GM12878 (cell line): ENCODE data around the gene TEPSIN. TPM values are rescaled to one million over a fixed set of nuclear protein-coding genes. Genes with fewer than 3 reads are reported as not detected.

ENCODE experiments used
- ATAC-seq: fragments of 200-7000 bp; cut with Tn5 transposase; 3 replicates; pipeline ENCODE4 v1.9.1; 2020; ENCODE audit warnings: mild to moderate bottlenecking, moderate library complexity
- BruUV-seq: library from RNA; stranded (reverse); fragments of 400-500 nt; replicated peaks from 2 replicates; lab custom pipeline; 2021; lab: Mats Ljungman, UMichigan
- CTCF ChIA-PET: fragments of 300-600 bp; sonication (Branson Sonifier 250); formaldehyde crosslinking; extraction: SDS; loops from one replicate; lab custom pipeline; 2021; ENCODE audit warnings: inconsistent platforms; lab: Yijun Ruan, JAX
- POLR2A ChIA-PET: fragments of 350-600 bp; formaldehyde crosslinking; extraction: SDS; loops from one replicate; lab custom pipeline; 2021; ENCODE audit warnings: inconsistent platforms; lab: Charles Lee
- RAD21 ChIA-PET: fragments of 300-600 bp; sonication (Branson Sonifier 250); formaldehyde crosslinking; loops from one replicate; lab custom pipeline; 2023; ENCODE audit warnings: antibody characterized with exemption; ENCODE audit not compliant: unreplicated experiment; lab: Charles Lee
- SMC1A ChIA-PET: fragments of 300-600 bp; sonication (Branson Sonifier 250); formaldehyde crosslinking; loops from one replicate; lab custom pipeline; 2023; ENCODE audit not compliant: unreplicated experiment, uncharacterized antibody; lab: Charles Lee
- DNase-seq: peaks from one replicate; pipeline ENCODE4 v3.0.0-alpha.2; 2011; ENCODE audit warnings: low read depth, low spot score
- FAIRE-seq: peaks from 3 replicates; lab custom pipeline; 2011; peaks lifted over from hg19 to GRCh38; lab: Jason Lieb, UNC
- H2AFZ ChIP-seq: 2 replicates; pipeline ENCODE4 v1.6.0; 2011; ENCODE audit warnings: low read depth, low read length, control low read depth; ENCODE audit not compliant: control insufficient read depth
- H3K27ac ChIP-seq: 2 replicates; pipeline ENCODE4 v1.5.1; 2011; ENCODE audit warnings: control low read depth; ENCODE audit not compliant: control insufficient read depth, insufficient read depth
- H3K27me3 ChIP-seq, 2 experiments: replicated peaks in 1 of 2; 2 replicates each; pipeline versions ENCODE4 v1.6.0 to v1.6.1; 2011; ENCODE audit warnings: low read length in 1 of 2; ENCODE audit not compliant: control insufficient read depth in 2 of 2, insufficient read depth in 2 of 2
- H3K36me3 ChIP-seq, 2 experiments: 2 replicates each; pipeline ENCODE4 v1.5.1; 2011; ENCODE audit warnings: low read length in 1 of 2; ENCODE audit not compliant: control insufficient read depth in 2 of 2, insufficient read depth in 2 of 2
- H3K4me1 ChIP-seq: 2 replicates; pipeline ENCODE4 v1.6.1; 2011; ENCODE audit warnings: mild to moderate bottlenecking, low read length, moderate library complexity, mixed read lengths; ENCODE audit not compliant: control insufficient read depth, insufficient read depth
- H3K4me2 ChIP-seq: 2 replicates; pipeline ENCODE4 v1.6.0; 2011; ENCODE audit warnings: control low read depth; ENCODE audit not compliant: control insufficient read depth, insufficient read depth
- H3K4me3 ChIP-seq: fragments of 200-600 bp; sonication (generic); 2 replicates; pipeline ENCODE4 v1.5.1; 2016
- H3K79me2 ChIP-seq: 2 replicates; pipeline ENCODE4 v1.6.0; 2011; ENCODE audit warnings: low read length; ENCODE audit not compliant: control insufficient read depth, insufficient read depth
- H3K9ac ChIP-seq: 2 replicates; pipeline ENCODE4 v1.8.0; 2011; ENCODE audit warnings: low read length, control low read depth, mixed read lengths; ENCODE audit not compliant: control insufficient read depth, insufficient read depth
- H3K9me3 ChIP-seq: replicated peaks from 3 replicates; pipeline ENCODE4 v1.5.1; 2011; ENCODE audit warnings: mild to moderate bottlenecking, low read length; ENCODE audit not compliant: control insufficient read depth, insufficient read depth
- H4K20me1 ChIP-seq: 2 replicates; pipeline ENCODE4 v1.6.0; 2011; ENCODE audit not compliant: control insufficient read depth, insufficient read depth
- GATAD2B ChIP-seq: fragments of 450-650 bp; conservative IDR thresholded peaks from 2 replicates; pipeline ENCODE4 v1.6.1; 2017; ENCODE audit warnings: low read depth, mild to moderate bottlenecking, moderate library complexity
- MYC ChIP-seq: IDR thresholded peaks from 2 replicates; pipeline ENCODE4 v1.6.1; 2011; ENCODE audit warnings: mild to moderate bottlenecking, low read length, moderate library complexity, inconsistent platforms; ENCODE audit not compliant: insufficient read depth, insufficient replicate concordance, insufficient read length, severe bottlenecking
- PBX3 ChIP-seq: IDR thresholded peaks from 2 replicates; pipeline ENCODE4 v1.6.1; 2011; ENCODE audit warnings: mild to moderate bottlenecking, low read depth, low read length, moderate library complexity; ENCODE audit not compliant: insufficient replicate concordance
- REST ChIP-seq: IDR thresholded peaks from 2 replicates; pipeline ENCODE4 v1.6.1; 2012; ENCODE audit warnings: mild to moderate bottlenecking, low read depth, low read length
- WGBS: methylation state at CpG from one replicate; pipeline ENCODE4 v1.1.6; 2016; ENCODE audit warnings: low lambda C conversion rate; ENCODE audit not compliant: insufficient replicate concordance, insufficient coverage; ENCODE audit errors: missing lambda C conversion rate; 5-methylcytosine and 5-hydroxymethylcytosine counted together
- in situ Hi-C: fragments of 300-500 bp; cut with MboI; formaldehyde crosslinking; loops from 9 replicates; pipeline ENCODE4 v1.14.3; 2018; ENCODE audit warnings: mixed read lengths
- intact Hi-C: fragments of 100-400 bp; cut with micrococcal nuclease; formaldehyde crosslinking; loops from one replicate; pipeline ENCODE4 v1.14.2; 2022; ENCODE audit not compliant: unreplicated experiment
- polyA plus RNA-seq, 11 experiments: library from polyadenylated mRNA; depleted of rRNA in 4 of 11; unstranded in 6 of 11; stranded (reverse) in 5 of 11; fragments of >200 nt; fragmentation: Nextera tagmentation in 4 of 11; fragmentation: Illumina TruSeq in 1 of 11; extraction: Ambion mirVana in 4 of 11; extraction: Trizol in 1 of 11; gene quantifications; 1 replicate in 1 of 11; 2 replicates in 10 of 11; pipeline versions ENCODE4 v1.2.1 to v1.2.3, GENCODE V29; 2011 to 2016; ENCODE audit warnings: inconsistent platforms in 2 of 11, missing spikeins in 2 of 11, low read depth in 1 of 11
- total RNA-seq, 4 experiments: library from RNA; depleted of rRNA in 3 of 4; stranded (reverse); fragments of >200 nt in 3 of 4; fragmentation: Illumina TruSeq in 1 of 4; extraction: Trizol in 1 of 4; gene quantifications; 2 replicates each; pipeline versions ENCODE4 v1.2.1 to v1.2.3, GENCODE V29; 2013 to 2021

The TEPSIN gene
- total and polyA plus RNA-seq, 10 of the 15 experiments (the other 5 are each of a cell fraction or from before 2014, with no cell fraction given), result 0.87 to 36.7 (median 5.3) TPM

GRCh38 chr17:81287741-81288430, 49.0 kb upstream of the TEPSIN start:
- no peaks in the 10 kb centered on the region for H3K9me3 ChIP-seq
- FAIRE-seq (no peak), DNase-seq (no peak), ATAC-seq (no peak)
- H4K20me1 ChIP-seq, result no peaks in the 10 kb centered on the region
- BruUV-seq, result no TSS peak
- no peak overlapping the region for H3K4me3 ChIP-seq
- H3K27ac ChIP-seq, result no peak overlapping the region
- peaks cover 25% of the 10 kb centered on the region for H3K79me2 ChIP-seq
- ChIA-PET POLR2A (no interaction called here), RAD21 (no interaction called here), CTCF (no interaction called here), SMC1A (no interaction called here)
- intact Hi-C loops (no loop called here), in situ Hi-C loops (no loop called here)
- no peak overlapping the region for H3K4me2 ChIP-seq
- TF ChIP-seq MYC (no peak), GATAD2B (no peak), PBX3 (no peak), REST (no peak)
- WGBS, result 74% methylated on average over 16 of the region's 16 CpGs
- H3K27me3 ChIP-seq, result no peaks in the 10 kb centered on the region
- no peak overlapping the region for H2AFZ ChIP-seq
- H3K4me1 ChIP-seq, result peaks cover 9% of the 10 kb centered on the region
- peaks cover 3 to 5% of the 10 kb centered on the region in 2 experiments for H3K36me3 ChIP-seq
- H3K9ac ChIP-seq, result no peak overlapping the region
